NCI-H748 (cell line): Measurements from ENCODE around the gene AGAP9.
A peak's percentile ranks its signal among the peaks of the same experiment; 100 is the strongest.
"Not testable (repeated sequence)": the region's sequence is repeated elsewhere in the genome, so short reads cannot be mapped to it uniquely, and the experiment has no call there.

Source experiments
- DNase-seq: peaks from one replicate; lab custom pipeline; 2025; ENCODE audit not compliant: unreplicated experiment; lab: John Stamatoyannopoulos, UW

Gene AGAP9

DNA sequence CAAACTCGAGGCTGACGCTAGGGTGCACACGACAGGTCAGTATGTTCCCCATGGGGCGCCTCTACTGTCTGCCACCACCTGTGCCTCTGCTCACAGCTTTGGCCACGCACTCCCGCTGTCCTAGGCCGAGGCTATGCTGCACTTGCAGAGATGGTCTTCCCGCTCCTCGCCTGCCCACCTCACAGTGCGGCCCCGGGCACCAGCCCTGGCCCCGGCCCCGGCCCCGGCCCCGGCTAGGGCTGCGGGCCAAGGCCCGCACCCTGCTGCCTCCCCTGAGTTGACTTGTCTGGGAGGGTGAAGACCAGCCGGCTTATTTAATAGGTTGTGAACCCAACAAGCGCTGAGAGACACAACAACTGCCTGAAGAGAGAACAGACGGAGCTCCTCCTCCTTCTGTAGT lies at the start of gene AGAP9:
AGAP9 (minus strand) TSS at position 164 of the 400 bp plus-strand sequence; CDS start at position 52, 112 bp downstream.
- not testable (repeated sequence) for DNase-seq

DNA sequence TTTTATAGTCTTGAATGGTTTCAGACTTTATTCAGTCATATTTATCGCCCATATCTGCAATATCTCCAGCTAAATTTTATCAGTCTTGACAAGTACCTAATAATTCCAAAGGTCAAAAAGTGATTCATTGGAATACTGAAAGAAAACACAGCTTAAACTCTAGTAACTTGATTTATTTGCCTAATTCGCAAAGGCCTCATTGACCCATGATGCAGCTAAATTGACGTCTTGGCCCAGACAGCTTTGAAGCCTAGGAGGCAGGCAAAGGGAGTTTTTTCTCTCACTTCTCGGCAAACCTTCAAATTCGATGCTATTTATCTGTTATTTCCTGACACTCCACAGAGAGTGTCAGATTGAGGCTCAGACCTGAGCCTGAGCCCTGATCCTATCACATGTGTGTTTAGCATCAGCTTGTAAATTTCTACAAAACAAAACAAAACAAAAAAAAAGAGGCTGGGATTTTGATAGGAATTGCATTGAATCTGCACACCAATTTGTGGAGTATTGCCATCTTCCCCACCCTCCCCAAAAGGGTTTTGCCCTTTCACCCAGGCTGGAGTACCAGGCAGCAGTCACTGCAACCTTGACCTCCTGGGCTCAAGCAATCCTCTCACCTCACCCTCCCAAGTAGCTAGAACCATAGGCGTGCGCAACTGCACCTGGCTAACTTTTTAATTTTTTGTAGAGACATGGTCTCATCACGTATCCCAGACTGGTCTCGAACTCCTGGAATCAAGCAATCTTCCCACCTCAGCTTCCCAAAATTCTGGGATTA lies 47.9 kb upstream of the AGAP9 start:
- DNase-seq: not testable (repeated sequence)

DNA sequence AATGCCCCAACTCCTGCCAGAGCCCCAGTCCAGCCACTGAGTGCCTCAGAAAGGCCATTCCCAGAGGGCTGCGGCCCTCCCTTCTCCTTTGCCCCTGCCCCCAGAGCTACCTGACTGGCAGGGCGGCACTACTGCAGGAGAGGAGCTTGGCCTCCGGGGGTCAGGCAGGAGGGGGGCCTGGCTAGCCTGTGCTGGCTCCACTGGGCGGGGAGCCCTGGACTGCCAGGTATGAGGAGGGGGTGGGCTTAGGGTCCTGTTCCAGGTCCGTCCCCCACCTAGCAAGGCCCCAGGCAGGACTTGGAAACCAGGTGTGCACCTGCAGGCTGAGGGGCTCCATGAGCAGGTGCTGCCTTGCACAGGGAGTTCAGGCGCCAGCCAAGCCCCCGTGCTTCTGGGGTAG lies 43.3 kb upstream of the AGAP9 start:
- DNase-seq: not testable (repeated sequence)

- not testable (repeated sequence) for DNase-seq
These were observed 42.8 kb upstream of the AGAP9 start for GRCh38 chr10:47566108-47566699.

GRCh38 chr10:47565517-47565920 lies 42.1 kb upstream of the AGAP9 start:
- not testable (repeated sequence) for DNase-seq

DNA sequence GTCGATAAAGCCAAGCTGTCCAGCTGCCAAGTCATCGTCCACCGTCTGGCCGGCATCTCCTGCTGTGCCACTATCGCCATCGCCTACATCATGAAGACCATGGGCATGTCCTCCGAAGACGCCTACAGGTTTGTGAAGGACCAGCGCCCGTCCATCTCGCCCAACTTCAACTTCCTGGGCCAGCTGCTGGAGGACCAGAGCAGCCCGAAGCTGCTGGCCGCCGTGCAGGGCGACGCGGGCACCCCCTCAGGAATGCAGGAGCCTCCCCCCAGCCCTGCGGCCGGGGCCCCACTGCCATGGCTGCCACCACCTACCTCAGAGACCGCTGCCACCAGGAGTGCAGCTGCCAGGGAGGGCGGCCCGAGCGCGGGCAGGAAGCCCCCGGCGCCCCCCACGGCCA lies 41.5 kb upstream of the AGAP9 start:
- not testable (repeated sequence) for DNase-seq

DNA sequence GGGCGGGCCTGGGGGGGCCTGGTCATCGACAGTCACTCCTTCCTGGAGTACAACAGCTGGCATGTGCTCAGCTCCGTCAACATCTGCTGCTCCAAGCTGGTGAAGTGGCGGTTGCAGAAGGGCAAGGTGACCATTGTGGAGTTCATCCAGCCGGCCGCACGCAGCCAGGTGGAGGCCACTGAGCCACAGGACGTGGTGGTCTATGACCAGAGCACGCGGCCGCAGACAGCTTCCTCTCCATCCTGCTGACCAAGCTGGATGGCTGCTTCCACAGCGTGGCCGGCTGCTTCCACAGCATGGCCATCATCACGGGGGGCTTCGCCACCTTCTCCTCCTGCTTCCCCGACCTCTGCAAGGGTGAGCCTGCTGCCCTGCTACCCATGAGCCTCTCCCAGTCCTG lies 40.9 kb upstream of the AGAP9 start:
- DNase-seq: not testable (repeated sequence)

DNA sequence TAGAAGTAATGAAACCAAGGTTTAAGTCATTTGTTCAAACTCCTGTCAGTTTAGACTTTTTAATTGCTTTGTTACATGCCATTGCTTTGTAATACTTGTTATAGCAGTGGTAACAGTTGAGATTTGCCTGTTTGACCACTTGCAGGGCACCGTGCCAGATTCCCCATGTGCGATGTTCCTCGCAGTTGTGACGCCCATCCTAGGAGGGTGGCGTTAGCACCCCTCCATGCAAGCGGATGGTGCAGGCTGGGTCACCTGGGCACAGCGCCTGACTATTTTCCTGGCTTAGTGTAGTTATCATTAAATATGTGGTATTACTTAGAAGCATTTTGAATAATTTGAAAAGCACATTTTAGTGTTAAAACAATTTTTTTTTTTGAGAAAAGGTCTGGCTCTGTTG lies 37.0 kb upstream of the AGAP9 start:
- DNase-seq: not testable (repeated sequence)

DNA sequence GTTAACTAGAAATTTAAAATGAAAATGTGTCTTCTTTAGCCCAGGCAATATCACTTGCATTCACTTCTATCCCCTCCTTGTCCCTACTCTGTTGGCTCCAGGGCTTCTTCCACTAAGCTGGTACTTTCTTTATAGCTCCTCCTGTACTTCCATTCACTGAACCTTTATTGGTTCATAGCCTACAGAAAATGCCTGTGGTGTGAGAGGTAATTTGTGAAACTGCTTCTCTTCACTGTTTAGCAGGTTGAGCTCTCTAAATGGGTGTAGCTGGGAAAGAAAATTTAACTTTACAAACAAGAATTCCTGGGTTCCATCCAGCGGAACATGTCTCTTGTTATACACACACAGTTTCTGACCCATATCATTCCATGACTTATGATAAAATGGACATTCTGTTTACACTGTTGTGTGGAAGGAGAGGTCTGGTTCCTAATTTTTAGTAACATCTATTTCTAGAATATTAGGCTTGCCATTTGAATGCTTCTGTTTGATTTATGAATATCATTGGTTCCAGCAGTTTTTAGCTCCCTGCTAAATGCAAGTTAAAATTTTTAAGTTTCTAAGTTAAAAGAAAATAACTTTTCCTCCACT lies 36.4 kb upstream of the AGAP9 start:
- DNase-seq: not testable (repeated sequence)

DNA sequence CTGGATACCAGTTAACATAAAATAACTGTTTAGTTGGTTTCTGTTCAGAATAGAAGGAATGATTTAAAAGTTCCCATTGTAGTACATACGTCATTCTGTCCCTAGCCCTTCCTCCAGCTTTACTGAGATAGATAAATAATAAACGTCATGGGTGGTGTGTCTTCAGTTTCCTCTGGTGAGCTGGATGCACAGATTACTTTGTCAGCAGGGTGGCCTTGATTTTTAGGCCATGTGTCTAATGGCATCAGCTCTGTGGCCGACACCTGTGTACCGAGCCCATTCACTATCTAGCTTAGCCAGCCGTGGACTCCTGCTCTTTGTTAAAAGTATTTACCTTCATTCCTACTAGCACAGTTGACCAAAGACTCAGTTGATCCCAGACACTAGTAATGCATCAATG lies 34.7 kb upstream of the AGAP9 start:
- DNase-seq: not testable (repeated sequence)

DNA sequence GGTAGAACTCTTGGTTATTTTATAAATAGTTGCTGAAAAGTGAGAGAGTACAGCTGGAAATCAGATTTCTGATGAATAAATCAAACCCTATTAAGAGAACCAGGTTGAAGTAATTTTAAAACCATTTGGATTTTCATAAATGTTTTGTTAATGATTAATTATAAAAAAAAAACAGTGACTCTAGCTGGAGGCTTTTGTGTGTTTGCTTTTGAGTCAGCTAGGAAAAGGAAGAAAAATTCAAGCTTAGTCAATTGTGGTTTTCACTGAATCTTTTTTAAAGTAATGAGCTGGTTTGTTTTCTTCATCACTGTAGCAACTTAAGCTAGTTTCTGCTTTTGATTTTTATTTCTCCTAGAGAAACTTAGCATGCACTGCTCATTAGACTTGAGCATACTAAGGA lies 34.2 kb upstream of the AGAP9 start:
- not testable (repeated sequence) for DNase-seq

DNA sequence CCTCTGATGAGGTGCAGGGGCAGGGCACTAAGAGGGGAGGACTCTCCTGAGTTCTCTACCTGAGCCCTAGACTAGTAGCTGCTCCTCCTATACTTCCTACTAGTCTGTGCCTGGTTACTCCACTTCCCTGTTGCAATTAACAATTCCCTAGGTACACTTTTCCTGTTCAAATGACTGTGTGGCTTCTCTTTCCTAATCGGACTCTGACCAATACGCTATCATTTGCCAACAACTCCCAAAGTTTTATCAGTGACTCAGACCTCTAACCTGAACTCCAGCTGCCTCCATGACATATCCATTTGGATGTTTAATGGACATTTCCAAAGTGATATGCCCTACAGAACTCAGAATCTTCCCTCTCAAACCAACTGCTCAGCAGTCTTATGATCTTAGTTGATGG lies 31.9 kb upstream of the AGAP9 start:
- DNase-seq: not testable (repeated sequence)

GRCh38 chr10:47554552-47554951 lies 31.1 kb upstream of the AGAP9 start:
- not testable (repeated sequence) for DNase-seq

DNA sequence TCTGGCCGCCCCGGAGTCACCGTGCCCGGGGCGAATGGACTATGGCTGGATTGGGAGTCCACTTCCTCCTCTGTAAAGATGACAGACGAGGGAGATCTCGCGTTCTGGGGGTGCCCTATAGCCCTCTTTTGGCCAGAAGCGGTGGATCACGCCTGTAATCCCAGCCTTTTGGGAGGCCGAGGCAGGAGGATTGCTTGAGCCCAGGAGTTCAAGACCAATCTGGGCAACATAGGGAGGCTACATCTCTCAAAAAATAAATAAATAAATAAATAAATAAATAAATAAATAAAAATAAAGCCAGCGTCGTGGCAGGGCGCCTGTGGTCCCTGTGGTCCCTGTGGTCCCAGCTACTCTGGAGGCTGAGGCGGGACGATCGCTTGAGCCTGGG lies 30.4 kb upstream of the AGAP9 start:
- peak; percentile 1 for DNase-seq

DNA sequence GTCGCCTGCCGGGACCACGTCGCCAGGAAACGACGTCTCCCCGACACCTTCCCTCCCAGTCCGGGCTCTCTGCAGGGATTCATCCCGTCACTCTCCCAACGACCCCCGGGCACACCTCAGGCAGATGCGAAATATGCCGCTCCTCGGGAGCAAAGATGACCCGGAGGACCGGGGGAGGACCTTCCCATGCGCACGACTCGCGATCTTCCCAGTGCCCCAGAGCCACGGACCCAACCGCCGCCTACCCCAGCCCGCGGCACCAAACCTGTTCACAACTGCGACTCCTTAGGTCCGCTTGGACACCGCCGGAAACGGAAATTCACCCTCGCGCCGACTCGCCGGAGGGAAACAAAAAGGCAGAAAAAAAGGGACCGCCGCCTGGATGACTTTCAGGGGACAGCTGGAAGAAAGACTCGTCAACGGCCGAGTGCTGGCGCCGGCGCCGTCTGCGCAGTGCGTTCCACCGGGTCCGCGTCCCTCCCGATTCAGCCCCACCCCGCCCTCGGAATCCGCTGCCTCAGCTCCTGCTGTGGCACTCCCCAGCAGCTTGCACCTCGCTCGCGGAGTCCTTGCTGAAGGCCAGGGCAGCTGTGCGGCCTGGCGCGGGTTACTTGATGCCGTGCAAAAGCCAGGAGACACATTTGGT lies 29.9 kb upstream of the AGAP9 start:
- peak; percentile 84 for DNase-seq

DNA sequence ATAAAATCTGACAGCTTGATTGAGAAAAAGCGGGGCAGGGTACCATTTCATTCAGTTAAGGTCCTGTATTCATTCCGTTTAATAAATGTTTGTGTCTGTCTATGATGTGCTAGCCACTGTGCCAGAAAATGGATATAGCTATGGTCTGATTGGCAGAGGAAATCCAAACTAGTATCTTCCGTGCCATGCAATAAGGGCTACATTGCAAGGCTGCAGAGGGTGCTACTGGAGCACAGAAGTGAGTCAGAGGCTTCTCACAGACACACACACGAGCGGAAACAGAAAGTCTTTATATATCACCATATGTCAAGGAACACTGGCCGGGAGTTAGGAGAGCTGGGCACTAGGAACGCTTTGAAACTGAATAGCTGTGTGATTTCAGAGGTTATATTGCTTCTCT lies 29.3 kb upstream of the AGAP9 start:
- DNase-seq: peak; percentile 9

DNA sequence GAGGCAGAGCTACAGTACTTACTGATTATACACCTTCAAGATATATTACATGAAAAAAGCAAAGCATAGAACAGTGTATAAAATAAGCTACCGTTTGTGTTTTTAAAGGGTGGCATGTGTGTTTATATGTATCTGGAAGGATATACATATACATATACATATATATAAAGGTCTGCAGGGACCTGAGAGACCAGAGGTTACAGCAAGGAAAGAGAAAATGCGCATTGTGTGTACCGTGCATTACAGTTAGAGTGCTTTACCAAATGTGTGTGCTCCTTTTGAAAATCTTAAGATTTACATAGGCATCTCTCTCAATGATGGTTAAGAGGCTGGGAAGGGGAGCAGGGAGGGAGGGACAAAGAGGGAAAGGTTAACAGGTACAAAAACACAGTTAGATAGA lies 23.8 kb upstream of the AGAP9 start:
- DNase-seq: not testable (repeated sequence)

DNA sequence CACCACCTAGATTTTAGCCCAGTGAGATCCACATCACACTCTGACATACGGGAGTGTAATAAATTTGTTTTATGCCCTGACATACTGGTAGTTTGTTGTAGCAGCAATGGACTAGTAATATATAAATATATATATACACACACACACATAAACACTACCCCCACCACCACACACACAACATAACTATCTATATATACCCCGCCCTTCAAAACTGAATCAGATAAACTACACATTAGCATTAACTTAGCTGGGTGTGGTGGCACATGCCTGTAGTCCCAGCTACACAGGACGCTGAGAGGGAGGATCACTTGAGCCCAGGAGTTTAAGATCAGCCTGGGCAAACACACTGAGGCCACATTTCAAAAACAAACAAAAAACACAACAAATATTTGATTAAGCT lies 13.0 kb upstream of the AGAP9 start:
- DNase-seq: not testable (repeated sequence)

DNA sequence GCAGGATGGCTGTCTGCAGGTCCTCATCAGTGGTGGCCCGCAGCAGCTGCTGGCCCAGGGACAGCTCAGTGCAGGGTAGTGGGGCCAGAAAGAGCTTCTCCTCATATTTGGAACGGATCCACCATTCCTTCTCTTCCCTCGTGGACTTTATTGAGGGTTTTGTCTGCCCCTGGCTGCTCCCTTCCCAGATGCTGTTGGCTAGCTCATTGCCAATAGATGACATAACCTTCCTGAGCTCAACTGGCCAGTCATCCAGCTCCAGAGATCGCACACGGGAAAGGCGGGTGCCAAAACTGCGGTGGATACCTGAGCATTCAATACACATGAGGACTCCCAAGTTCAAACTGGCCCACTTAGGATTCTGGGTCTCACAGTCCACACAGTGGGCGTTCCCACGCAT lies 21.1 kb downstream of the AGAP9 start:
- DNase-seq: not testable (repeated sequence)

DNA sequence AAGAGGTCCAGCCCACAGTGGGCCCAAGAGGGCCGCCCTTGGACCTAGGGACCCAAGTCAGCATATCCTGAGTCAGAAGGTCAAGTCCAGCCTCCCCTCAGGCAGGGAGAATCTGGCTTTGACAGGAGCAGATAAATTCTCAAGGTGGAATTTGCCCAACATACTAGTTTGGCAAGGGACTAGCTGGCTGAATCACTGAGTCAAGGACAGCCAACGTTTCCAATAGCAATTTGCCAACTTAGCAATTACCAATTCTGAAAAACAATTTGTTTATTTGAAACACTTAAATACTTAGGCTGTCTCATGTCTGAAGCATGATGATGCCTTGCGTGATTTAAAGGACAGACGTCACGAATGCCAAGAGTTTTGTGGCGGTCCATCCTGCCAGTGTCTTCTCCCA lies 29.2 kb downstream of the AGAP9 start:
- DNase-seq: not testable (repeated sequence)

DNA sequence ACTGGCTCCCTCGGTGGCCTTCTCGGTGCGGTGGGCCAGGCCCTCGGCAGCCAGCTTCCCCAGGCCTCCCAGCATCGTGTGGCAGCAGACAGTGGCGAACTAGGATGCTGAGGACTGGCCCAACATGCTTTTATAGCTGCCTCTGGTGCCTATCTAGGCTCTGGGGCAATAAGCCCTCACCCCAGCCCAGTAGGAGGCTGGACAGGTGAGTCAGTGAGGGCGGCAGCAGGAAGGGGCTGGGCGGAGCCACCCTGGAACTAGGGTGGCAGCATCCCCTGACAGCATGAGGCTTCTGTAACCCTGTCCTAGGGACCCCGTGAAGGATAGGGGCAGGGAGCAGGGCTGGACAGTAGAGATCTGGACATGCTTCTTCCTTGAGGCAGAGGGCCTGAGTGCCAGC lies 31.8 kb downstream of the AGAP9 start, which contains the start of gene FAM25G:
FAM25G (minus strand) TSS at position 101 of the 400 bp plus-strand sequence; CDS start at position 75, 26 bp downstream.
- DNase-seq: not testable (repeated sequence)
